Thymus (tissue), 11 donors: ENCODE measurements around the gene NSUN6. TPM values are rescaled to one million over a fixed set of nuclear protein-coding genes. Genes with fewer than 3 reads are reported as not detected.

Experiments used
- DNase-seq, 9 donors: peaks; one replicate each; pipeline ENCODE4 v3.0.0-alpha.2; 2013; ENCODE audit warnings: low spot score in 9 of 9, low read depth in 6 of 9, missing footprints in 1 of 9
- H3K27ac ChIP-seq, 2 donors: one replicate each; pipeline ENCODE4 v1.5.1; 2013; ENCODE audit warnings: control low read depth in 1 of 2, low read depth in 1 of 2, low read length in 1 of 2, mild to moderate bottlenecking in 1 of 2, moderate library complexity in 1 of 2
- H3K27me3 ChIP-seq, 2 donors: one replicate each; pipeline ENCODE4 v1.5.1; 2013; ENCODE audit warnings: low read length in 1 of 2; ENCODE audit not compliant: control insufficient read depth in 2 of 2, insufficient read depth in 1 of 2
- H3K36me3 ChIP-seq, 2 donors: one replicate each; pipeline ENCODE4 v1.5.1; 2013; ENCODE audit warnings: low read length in 1 of 2, mild to moderate bottlenecking in 1 of 2, moderate library complexity in 1 of 2; ENCODE audit not compliant: control insufficient read depth in 2 of 2, insufficient read depth in 2 of 2
- H3K4me1 ChIP-seq, 2 donors: one replicate each; pipeline ENCODE4 v1.5.1; 2013; ENCODE audit warnings: low read length in 2 of 2; ENCODE audit not compliant: control insufficient read depth in 2 of 2, insufficient read depth in 2 of 2
- H3K4me3 ChIP-seq, 2 donors: one replicate each; pipeline ENCODE4 v1.5.1; 2013; ENCODE audit warnings: low read length in 2 of 2, control low read depth in 1 of 2, mild to moderate bottlenecking in 1 of 2
- H3K9me3 ChIP-seq, 2 donors: one replicate each; pipeline ENCODE4 v1.5.1; 2013; ENCODE audit warnings: low read length in 1 of 2, mild to moderate bottlenecking in 1 of 2; ENCODE audit not compliant: control insufficient read depth in 2 of 2, insufficient read depth in 1 of 2
- WGBS: extraction: QIAGEN DNeasy Blood & Tissue Kit; methylation state at CpG from one replicate; pipeline ENCODE4 v1.1.7; 2013; 5-methylcytosine and 5-hydroxymethylcytosine counted together
- polyA plus RNA-seq: library from polyadenylated mRNA; stranded (reverse); fragments of 200-250 nt; gene quantifications from one replicate; pipeline ENCODE4 v1.2.3, GENCODE V29; 2013
- total RNA-seq: library from RNA; stranded (reverse); fragments of 120-200 nt; gene quantifications from one replicate; pipeline ENCODE4 v1.2.4, GENCODE V29; 2013
- donor health status: healthy.

Gene NSUN6
- total and polyA plus RNA-seq, 2 donors = 18.9 to 24.6 TPM

DNA sequence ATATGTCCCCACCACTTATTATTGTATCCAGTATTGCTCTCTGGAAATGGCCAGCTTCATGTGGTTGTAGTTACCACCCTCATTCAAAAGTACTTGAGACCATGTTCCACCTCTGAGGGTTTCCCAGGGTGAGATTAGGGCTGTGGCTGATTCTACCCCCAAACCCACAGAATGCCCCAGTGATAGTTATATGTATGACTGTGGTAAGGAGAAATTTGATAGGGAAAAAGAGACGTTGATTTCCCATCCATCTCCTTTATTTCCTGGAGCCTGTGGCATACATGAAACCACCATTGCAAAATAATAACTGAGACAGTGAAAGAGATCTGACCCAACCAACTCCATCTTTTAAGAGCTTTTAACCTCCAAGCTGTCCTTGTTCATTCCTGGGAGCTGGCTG lies 33.0 kb upstream of the NSUN6 start:
- H3K4me1 ChIP-seq = peaks cover 0 to 3% of the 10 kb centered on the region in 2 donors
- no peak overlapping the region for H3K4me3 ChIP-seq
- peaks cover 0 to 4% of the 10 kb centered on the region in 2 donors for H3K36me3 ChIP-seq
- 92% methylated on average over 1 of the region's 1 CpG for WGBS
- no peak for DNase-seq
- H3K27me3 ChIP-seq = no peaks in the 10 kb centered on the region
- H3K27ac ChIP-seq = no peak overlapping the region
- H3K9me3 ChIP-seq = no peaks in the 10 kb centered on the region

DNA sequence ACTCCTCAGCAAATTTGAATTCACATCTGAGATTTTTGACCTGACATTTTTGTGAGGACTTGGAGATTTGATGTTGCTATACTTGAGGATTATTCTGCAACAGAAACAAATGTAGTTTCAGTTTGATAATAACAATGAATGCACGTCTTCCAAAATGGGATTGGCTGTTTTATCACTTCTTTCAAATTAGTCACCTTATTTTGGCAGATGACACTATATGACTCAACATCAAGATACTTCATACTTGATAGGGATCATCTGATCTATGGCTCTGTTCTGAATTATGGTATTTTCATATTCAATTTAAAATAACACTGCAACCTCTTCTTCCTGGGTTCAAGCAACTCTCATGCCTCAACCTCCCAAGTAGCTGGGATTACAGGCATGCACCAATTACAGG lies 32.0 kb upstream of the NSUN6 start:
- no peak for DNase-seq
- H3K4me3 ChIP-seq = no peak overlapping the region
- 95% methylated on average over 1 of the region's 1 CpG for WGBS

GRCh38 chr10:18681971-18682411 lies 30.6 kb upstream of the NSUN6 start:
- Histone ChIP-seq H3K4me3 (no peak overlapping the region), H3K27me3 (no peaks in the 10 kb centered on the region), H3K36me3 (peaks cover 0 to 8% of the 10 kb centered on the region in 2 donors), H3K9me3 (no peaks in the 10 kb centered on the region), H3K27ac (no peak overlapping the region), H3K4me1 (peaks cover 0 to 3% of the 10 kb centered on the region in 2 donors)
- DNase-seq = no peak
- 93% methylated on average over 4 of the region's 4 CpGs for WGBS

More for the DNA sequence above, 32.0 kb upstream of the NSUN6 start:
- Histone ChIP-seq H3K27me3 (no peaks in the 10 kb centered on the region), H3K4me1 (peaks cover 0 to 3% of the 10 kb centered on the region in 2 donors), H3K36me3 (peaks cover 0 to 6% of the 10 kb centered on the region in 2 donors), H3K27ac (no peak overlapping the region), H3K9me3 (no peaks in the 10 kb centered on the region)

- DNase-seq = no peak
- 86% methylated on average over 2 of the region's 2 CpGs for WGBS
- Histone ChIP-seq H3K9me3 (no peaks in the 10 kb centered on the region), H3K4me1 (peaks cover 0 to 3% of the 10 kb centered on the region in 2 donors), H3K4me3 (no peak overlapping the region), H3K27me3 (no peaks in the 10 kb centered on the region), H3K27ac (no peak overlapping the region), H3K36me3 (peaks cover 0 to 8% of the 10 kb centered on the region in 2 donors)
These were observed 30.0 kb upstream of the NSUN6 start for GRCh38 chr10:18681366-18681765.

- H3K4me1 ChIP-seq = peaks cover 0 to 3% of the 10 kb centered on the region in 2 donors
- WGBS = 97% methylated on average over 3 of the region's 3 CpGs
- H3K27me3 ChIP-seq = no peaks in the 10 kb centered on the region
- DNase-seq = no peak
- H3K9me3 ChIP-seq = no peaks in the 10 kb centered on the region
- no peak overlapping the region for H3K27ac ChIP-seq
- peaks cover 0 to 8% of the 10 kb centered on the region in 2 donors for H3K36me3 ChIP-seq
- no peak overlapping the region for H3K4me3 ChIP-seq
These were observed 29.4 kb upstream of the NSUN6 start for GRCh38 chr10:18680754-18681153.

DNA sequence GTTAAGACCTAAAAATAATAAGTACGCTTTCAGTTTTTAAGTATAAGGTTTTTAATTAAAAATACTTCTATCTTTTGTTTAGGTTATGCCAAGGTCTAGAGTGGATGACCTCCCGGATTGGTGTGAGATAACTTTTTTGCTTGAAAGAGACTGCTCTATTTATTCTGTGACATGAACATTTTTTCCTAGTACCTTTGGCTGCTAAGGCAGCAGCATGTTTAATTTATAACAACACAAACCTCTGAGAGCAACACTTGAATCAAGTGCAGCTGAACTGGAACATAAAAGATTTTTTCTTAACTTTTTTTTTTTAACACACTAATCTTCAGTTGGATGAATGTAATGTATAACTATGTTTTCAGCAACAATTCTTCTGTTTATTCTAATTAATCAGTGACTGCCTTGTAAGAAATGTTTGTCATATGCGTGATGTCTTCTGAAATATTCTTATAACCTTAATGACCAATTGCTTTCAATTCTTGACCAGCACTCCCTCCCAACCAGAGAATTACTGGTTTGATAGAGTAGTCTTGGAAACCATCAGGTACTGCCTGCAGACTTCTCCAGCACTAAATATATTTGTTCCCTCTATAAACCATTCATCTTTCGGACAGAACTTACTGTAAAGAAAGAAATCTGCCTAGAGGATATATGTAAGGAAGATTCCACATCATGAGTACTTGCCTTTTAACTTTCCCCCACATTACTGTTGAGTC lies 23.9 kb upstream of the NSUN6 start:
- DNase-seq = no peak
- no peaks in the 10 kb centered on the region for H3K27me3 ChIP-seq
- no peak overlapping the region for H3K27ac ChIP-seq
- 98% methylated on average over 4 of the region's 4 CpGs for WGBS
- no peaks in the 10 kb centered on the region for H3K9me3 ChIP-seq
- peaks cover 0 to 23% of the 10 kb centered on the region in 2 donors for H3K36me3 ChIP-seq
- no peak overlapping the region for H3K4me3 ChIP-seq
- H3K4me1 ChIP-seq = no peaks in the 10 kb centered on the region

- no peak for DNase-seq
- H3K4me1 ChIP-seq = no peaks in the 10 kb centered on the region
- H3K4me3 ChIP-seq = no peak overlapping the region
- WGBS = 95% methylated on average over 2 of the region's 2 CpGs
- H3K27ac ChIP-seq = no peak overlapping the region
- no peaks in the 10 kb centered on the region for H3K27me3 ChIP-seq
- no peaks in the 10 kb centered on the region for H3K9me3 ChIP-seq
- H3K36me3 ChIP-seq = peaks cover 6 to 34% of the 10 kb centered on the region in 2 donors
These were observed 16.6 kb upstream of the NSUN6 start for GRCh38 chr10:18668026-18668425.

GRCh38 chr10:18666810-18667209 lies 15.4 kb upstream of the NSUN6 start:
- H3K36me3 ChIP-seq = peaks cover 6 to 34% of the 10 kb centered on the region in 2 donors
- WGBS = 94% methylated on average over 2 of the region's 2 CpGs

GRCh38 chr10:18665815-18666558 lies 14.6 kb upstream of the NSUN6 start:
- peaks cover 4 to 8% of the 10 kb centered on the region in 2 donors for H3K4me1 ChIP-seq
- peaks cover 6 to 34% of the 10 kb centered on the region in 2 donors for H3K36me3 ChIP-seq
- WGBS = 90% methylated on average over 3 of the region's 3 CpGs
- H3K9me3 ChIP-seq = no peaks in the 10 kb centered on the region
- no peaks in the 10 kb centered on the region for H3K27me3 ChIP-seq
- no peak overlapping the region for H3K4me3 ChIP-seq
- no peak overlapping the region for H3K27ac ChIP-seq
- DNase-seq = no peak

More at GRCh38 chr10:18666810-18667209, 15.4 kb upstream of the NSUN6 start:
- Histone ChIP-seq H3K4me1 (peaks cover 0 to 3% of the 10 kb centered on the region in 2 donors), H3K4me3 (no peak overlapping the region), H3K27me3 (no peaks in the 10 kb centered on the region), H3K9me3 (no peaks in the 10 kb centered on the region), H3K27ac (peak overlapping the region in 1 of 2 donors; percentile 36)
- no peak for DNase-seq
